SK-MEL-5 (cell line): ENCODE results near the gene AKNAD1. TPM values are rescaled to one million over a fixed set of nuclear protein-coding genes. Genes with fewer than 3 reads are reported as not detected.

Source experiments
- total RNA-seq: library from RNA; depleted of rRNA; stranded (reverse); fragments of >200 nt; shearing (Covaris generic); gene quantifications from 2 replicates; pipeline ENCODE4 v1.2.3, GENCODE V29; 2014; rRNA removed

The AKNAD1 gene
- total RNA-seq, 1 experiment from 2014 or later: 0.13 TPM

Other genes starting within 250 kb of the AKNAD1 start
- gene HENMT1, start 196.0 kb downstream of the AKNAD1 start, total RNA-seq: not detected in 2 replicates
- gene PRPF38B, start 164.8 kb downstream of the AKNAD1 start, total RNA-seq: 12.9 and 15.6 TPM in 2 replicates
- not detected in 2 replicates for gene FNDC7, start 144.2 kb downstream of the AKNAD1 start, total RNA-seq
- gene STXBP3, start 110.4 kb downstream of the AKNAD1 start, total RNA-seq: 40.2 and 44.7 TPM in 2 replicates
- gene GPSM2, start 19.9 kb upstream of the AKNAD1 start, total RNA-seq: 25.8 and 27.9 TPM in 2 replicates
- 20.1 and 25.1 TPM in 2 replicates for gene CLCC1, start 106.4 kb upstream of the AKNAD1 start, total RNA-seq
- gene WDR47, start 185.0 kb upstream of the AKNAD1 start, total RNA-seq: 6.2 and 7.9 TPM in 2 replicates
- gene TAF13, start 218.9 kb upstream of the AKNAD1 start, total RNA-seq: 41.8 and 44.1 TPM in 2 replicates
- gene TMEM167B, start 233.7 kb upstream of the AKNAD1 start, total RNA-seq: 13.3 and 21.1 TPM in 2 replicates